ENCODE data around the gene A4GNT.

DNA sequence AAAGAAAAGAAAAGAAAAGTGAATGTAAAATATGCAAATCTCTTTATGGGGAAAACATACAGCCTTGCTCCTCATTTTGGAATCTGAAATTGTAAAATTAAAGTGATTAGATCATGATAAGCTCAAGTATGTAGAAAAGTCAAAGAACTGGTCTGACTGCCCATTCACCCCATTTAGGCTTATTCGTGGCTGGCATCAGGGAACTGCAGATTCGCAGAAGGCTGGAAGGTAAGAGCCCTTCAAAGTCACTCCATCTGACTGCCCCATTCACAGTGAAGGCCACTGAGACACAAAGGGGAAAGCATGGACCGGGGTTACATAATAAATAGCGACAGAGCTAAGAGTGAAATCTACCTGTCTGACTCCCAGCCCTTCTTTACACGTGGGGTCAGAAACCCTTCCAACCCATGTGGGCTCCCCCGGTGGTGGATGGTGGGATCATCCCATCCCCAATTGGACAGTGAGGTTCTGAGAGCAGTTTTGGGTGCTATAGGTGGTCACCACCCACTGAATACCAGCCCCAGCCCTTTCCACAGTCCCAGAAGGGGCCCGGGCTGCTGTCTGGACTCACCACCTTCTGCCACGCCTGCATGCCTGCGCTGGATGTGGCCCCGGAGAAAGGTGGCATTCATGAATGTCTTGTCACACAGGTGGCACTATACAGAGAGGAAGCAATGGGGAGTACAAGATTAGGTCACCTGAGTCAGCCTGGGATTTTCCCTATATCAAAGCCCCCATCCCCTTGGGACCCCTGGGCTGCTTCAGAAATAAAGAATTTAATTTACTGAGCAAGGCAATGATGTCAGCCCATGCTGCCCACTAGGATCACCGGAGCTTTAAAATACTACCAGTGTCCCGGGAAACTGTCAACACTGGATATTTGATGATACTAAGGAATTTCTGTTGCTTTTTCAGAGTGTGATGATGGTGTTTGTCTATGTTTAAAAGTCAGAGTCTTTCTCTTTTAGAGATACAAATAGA is 34.7 kb downstream of the A4GNT start:
- TF ChIP-seq, protein P1, sequence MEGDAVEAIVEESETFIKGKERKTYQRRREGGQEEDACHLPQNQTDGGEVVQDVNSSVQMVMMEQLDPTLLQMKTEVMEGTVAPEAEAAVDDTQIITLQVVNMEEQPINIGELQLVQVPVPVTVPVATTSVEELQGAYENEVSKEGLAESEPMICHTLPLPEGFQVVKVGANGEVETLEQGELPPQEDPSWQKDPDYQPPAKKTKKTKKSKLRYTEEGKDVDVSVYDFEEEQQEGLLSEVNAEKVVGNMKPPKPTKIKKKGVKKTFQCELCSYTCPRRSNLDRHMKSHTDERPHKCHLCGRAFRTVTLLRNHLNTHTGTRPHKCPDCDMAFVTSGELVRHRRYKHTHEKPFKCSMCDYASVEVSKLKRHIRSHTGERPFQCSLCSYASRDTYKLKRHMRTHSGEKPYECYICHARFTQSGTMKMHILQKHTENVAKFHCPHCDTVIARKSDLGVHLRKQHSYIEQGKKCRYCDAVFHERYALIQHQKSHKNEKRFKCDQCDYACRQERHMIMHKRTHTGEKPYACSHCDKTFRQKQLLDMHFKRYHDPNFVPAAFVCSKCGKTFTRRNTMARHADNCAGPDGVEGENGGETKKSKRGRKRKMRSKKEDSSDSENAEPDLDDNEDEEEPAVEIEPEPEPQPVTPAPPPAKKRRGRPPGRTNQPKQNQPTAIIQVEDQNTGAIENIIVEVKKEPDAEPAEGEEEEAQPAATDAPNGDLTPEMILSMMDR (IDR thresholded peaks at IDR 0.05; ENCODE audit: insufficient read depth, low read length, poor library complexity, severe bottlenecking): no peak
- no peak for TF ChIP-seq EZH2phosphoT487 (conservative IDR thresholded peaks at IDR 0.05; ENCODE audit: low read length)
